ENCODE measurements around the gene KLK14.

The KLK14 gene

DNA sequence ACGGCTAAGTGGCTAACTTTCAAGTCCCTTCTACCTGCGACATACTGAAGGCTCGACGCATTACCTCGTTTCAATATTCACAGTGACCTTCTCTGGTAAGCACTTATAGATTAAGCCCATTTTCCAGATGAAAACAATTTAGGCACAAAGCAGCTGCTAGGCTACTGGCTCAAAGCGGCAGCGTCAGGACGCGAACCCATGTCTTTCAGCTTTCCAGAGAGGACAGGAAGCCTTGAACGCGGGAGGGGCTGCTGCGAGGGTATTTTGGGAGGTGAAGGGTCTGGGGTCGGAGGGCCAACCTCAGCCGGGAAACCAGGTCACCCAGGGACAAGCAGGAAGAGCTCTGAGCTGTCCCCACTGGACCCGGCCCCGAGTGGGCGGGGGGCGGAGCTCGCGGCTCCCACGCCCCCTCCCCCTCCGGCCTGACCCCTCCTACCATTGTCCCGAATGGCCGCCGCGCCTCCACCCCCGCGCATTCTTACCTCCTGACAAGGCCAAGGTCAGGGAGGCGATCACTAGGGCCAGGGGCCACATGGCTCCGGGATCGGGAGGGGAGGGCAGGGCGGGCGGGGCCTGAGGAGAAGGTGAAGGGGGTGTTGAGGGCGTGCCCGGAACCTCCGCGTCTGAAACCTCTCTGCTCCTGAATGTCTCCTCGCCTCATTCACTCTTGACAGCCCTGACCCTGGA is 18.0 kb downstream of the KLK14 start, which contains the start of gene KLK13:
KLK13 (minus strand) TSS at position 559 of the 687 bp plus-strand sequence; CDS start at position 534, 25 bp downstream.
- TF ChIP-seq, protein P1, sequence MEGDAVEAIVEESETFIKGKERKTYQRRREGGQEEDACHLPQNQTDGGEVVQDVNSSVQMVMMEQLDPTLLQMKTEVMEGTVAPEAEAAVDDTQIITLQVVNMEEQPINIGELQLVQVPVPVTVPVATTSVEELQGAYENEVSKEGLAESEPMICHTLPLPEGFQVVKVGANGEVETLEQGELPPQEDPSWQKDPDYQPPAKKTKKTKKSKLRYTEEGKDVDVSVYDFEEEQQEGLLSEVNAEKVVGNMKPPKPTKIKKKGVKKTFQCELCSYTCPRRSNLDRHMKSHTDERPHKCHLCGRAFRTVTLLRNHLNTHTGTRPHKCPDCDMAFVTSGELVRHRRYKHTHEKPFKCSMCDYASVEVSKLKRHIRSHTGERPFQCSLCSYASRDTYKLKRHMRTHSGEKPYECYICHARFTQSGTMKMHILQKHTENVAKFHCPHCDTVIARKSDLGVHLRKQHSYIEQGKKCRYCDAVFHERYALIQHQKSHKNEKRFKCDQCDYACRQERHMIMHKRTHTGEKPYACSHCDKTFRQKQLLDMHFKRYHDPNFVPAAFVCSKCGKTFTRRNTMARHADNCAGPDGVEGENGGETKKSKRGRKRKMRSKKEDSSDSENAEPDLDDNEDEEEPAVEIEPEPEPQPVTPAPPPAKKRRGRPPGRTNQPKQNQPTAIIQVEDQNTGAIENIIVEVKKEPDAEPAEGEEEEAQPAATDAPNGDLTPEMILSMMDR (IDR thresholded peaks at IDR 0.05; ENCODE audit: extremely low read depth, insufficient read depth, missing control alignments) = no peak
- in situ Hi-C loops (cut with MboI; ENCODE audit: low pct_unique_long_range_greater_than_20kb, low sequenced_read_pairs, unreplicated experiment) = no loop called here
- no peak for DNase-seq (ENCODE audit: low spot score)

- TF ChIP-seq, protein P1 (IDR thresholded peaks at IDR 0.05; ENCODE audit: extremely low read depth, insufficient read depth, missing control alignments) = no peak
- no peak for DNase-seq (ENCODE audit: low spot score)
- in situ Hi-C loops (cut with MboI; ENCODE audit: low pct_unique_long_range_greater_than_20kb, low sequenced_read_pairs, unreplicated experiment) = no loop called here
These were observed 19.0 kb downstream of the KLK14 start for GRCh38 chr19:51063664-51064063.

- TF ChIP-seq, protein P1 (IDR thresholded peaks at IDR 0.05; ENCODE audit: extremely low read depth, insufficient read depth, missing control alignments) = no peak
- in situ Hi-C loops (cut with MboI; ENCODE audit: low pct_unique_long_range_greater_than_20kb, low sequenced_read_pairs, unreplicated experiment) = no loop called here
- no peak for DNase-seq (ENCODE audit: low spot score)
These were observed 21.7 kb downstream of the KLK14 start for GRCh38 chr19:51060973-51061372.

DNA sequence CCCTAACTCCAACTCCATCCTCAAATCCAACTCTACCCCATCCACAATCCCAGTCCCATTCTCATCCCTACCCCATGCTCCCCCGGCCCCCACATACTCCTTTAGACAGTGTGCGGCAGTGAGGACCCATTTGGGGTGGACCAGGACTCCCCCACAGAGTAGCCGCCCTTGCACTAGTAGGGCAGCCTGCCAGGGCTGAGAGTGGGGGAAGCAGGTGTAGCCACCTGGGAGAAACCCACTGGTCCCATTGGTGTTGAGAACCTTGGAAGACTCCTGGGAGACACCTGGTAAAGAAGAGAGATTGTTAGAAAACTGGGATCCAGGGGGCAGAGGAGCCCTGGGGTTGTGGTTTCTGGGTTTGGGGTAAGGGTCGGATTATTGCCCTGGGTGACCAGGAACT is 22.4 kb downstream of the KLK14 start:
- in situ Hi-C loops (cut with MboI; ENCODE audit: low pct_unique_long_range_greater_than_20kb, low sequenced_read_pairs, unreplicated experiment) = no loop called here
- TF ChIP-seq, protein P1 (IDR thresholded peaks at IDR 0.05; ENCODE audit: extremely low read depth, insufficient read depth, missing control alignments) = no peak
- DNase-seq (ENCODE audit: low spot score) = no peak

DNA sequence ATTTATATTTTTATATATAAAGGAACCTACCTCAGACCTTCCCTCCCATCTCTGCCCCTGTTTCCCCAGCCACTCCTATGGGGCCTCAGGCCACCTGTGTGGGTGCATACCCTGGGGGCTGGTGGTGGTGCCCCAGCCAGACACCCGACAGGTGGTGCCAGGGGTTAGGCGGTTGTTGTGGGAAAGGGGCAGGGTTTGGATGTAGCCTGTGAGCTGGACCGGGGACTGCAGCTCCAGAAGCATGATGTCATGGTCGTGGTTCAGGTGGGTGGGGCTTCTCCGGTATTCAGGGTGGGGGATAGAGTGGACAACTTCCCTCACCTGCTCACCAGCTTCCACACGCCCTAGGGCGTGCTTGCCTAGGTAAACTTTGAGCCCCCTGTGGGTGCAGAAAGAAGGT is 23.0 kb downstream of the KLK14 start:
- no peak for DNase-seq (ENCODE audit: low spot score)
- TF ChIP-seq, protein P1 (IDR thresholded peaks at IDR 0.05; ENCODE audit: extremely low read depth, insufficient read depth, missing control alignments) = no peak
- in situ Hi-C loops (cut with MboI; ENCODE audit: low pct_unique_long_range_greater_than_20kb, low sequenced_read_pairs, unreplicated experiment) = no loop called here

GRCh38 chr19:51055866-51056265 is 26.8 kb downstream of the KLK14 start:
- no peak for DNase-seq (ENCODE audit: low spot score)
- in situ Hi-C loops (cut with MboI; ENCODE audit: low pct_unique_long_range_greater_than_20kb, low sequenced_read_pairs, unreplicated experiment) = no loop called here
- TF ChIP-seq, protein P1 (IDR thresholded peaks at IDR 0.05; ENCODE audit: extremely low read depth, insufficient read depth, missing control alignments) = no peak

All from GM13977 (cell line).